AG04449 (cell line): ENCODE data around the gene TMEM40.
"Not testable (repeated sequence)": the region's sequence is repeated elsewhere in the genome, so short reads cannot be mapped to it uniquely, and the experiment has no call there.

Source experiments
- CTCF ChIA-PET: fragments of 350-600 bp; formaldehyde crosslinking; extraction: SDS; loops from one replicate; lab custom pipeline; 2021; ENCODE audit warnings: antibody characterized with exemption; lab: Yijun Ruan, JAX
- POLR2A ChIA-PET: fragments of 400-600, 350-600 bp; formaldehyde crosslinking; extraction: SDS; loops from one replicate; lab custom pipeline; 2020; ENCODE audit warnings: antibody characterized with exemption, inconsistent platforms; lab: Yijun Ruan, JAX
- DNase-seq: peaks from one replicate; pipeline ENCODE4 v3.0.0-alpha.2; 2010; ENCODE audit warnings: low read depth, low spot score
- H3K4me3 ChIP-seq: 2 replicates; pipeline ENCODE4 v1.5.1; 2011; ENCODE audit warnings: low read depth, mild to moderate bottlenecking, control low read depth, low read length
- CTCF ChIP-seq: IDR thresholded peaks from one replicate; pipeline ENCODE4 v1.5.1; 2011; ENCODE audit warnings: mild to moderate bottlenecking, moderate library complexity, low read length, control low read depth, inconsistent platforms; ENCODE audit not compliant: insufficient read depth; ENCODE audit errors: missing control alignments

Gene TMEM40

GRCh38 chr3:12730506-12731242 lies 28.4 kb downstream of the TMEM40 start:
- TF ChIP-seq CTCF: no peak
- no peak for DNase-seq
- no peak overlapping the region for H3K4me3 ChIP-seq
- POLR2A ChIA-PET: no interaction called here
- CTCF ChIA-PET: interaction anchor here (5.5 kb wide), 1 partner anchor 11 kb away, joined by 33 read pairs; no protein-coding TSS in a partner anchor

- no peak overlapping the region for H3K4me3 ChIP-seq
- CTCF ChIA-PET: interaction anchor here (5.5 kb wide), 1 partner anchor 9 kb away, joined by 33 read pairs; no protein-coding TSS in a partner anchor
- DNase-seq: no peak
- no peak for TF ChIP-seq CTCF
- POLR2A ChIA-PET: no interaction called here
Observed at GRCh38 chr3:12729051-12729651, 29.9 kb downstream of the TMEM40 start.

GRCh38 chr3:12727937-12728336 lies 31.1 kb downstream of the TMEM40 start:
- DNase-seq: no peak
- TF ChIP-seq CTCF: no peak
- ChIA-PET CTCF (interaction anchor here (5.5 kb wide), 1 partner anchor 8 kb away, joined by 33 read pairs; no protein-coding TSS in a partner anchor), POLR2A (no interaction called here)
- no peak overlapping the region for H3K4me3 ChIP-seq

GRCh38 chr3:12727481-12727880 lies 31.6 kb downstream of the TMEM40 start:
- no peak for DNase-seq
- ChIA-PET POLR2A (no interaction called here), CTCF (interaction anchor here (5.5 kb wide), 1 partner anchor 8 kb away, joined by 33 read pairs; no protein-coding TSS in a partner anchor)
- TF ChIP-seq CTCF: no peak
- H3K4me3 ChIP-seq: no peak overlapping the region

- ChIA-PET CTCF (interaction anchor here (1.0 to 1.9 kb wide), 3 partner anchors 9 to 19 kb away, joined by 4 to 7 read pairs (median 6); no protein-coding TSS in a partner anchor), POLR2A (no interaction called here)
- TF ChIP-seq CTCF: no peak
- no peak overlapping the region for H3K4me3 ChIP-seq
- no peak for DNase-seq
Observed at GRCh38 chr3:12725436-12725835, 33.6 kb downstream of the TMEM40 start.

- H3K4me3 ChIP-seq: no peak overlapping the region
- no peak for DNase-seq
- CTCF ChIA-PET: interaction anchor here (1.0 to 1.9 kb wide), 3 partner anchors 8 to 19 kb away, joined by 4 to 7 read pairs (median 6); no protein-coding TSS in a partner anchor
- no peak for TF ChIP-seq CTCF
- POLR2A ChIA-PET: no interaction called here
Observed at GRCh38 chr3:12724794-12725193, 34.3 kb downstream of the TMEM40 start.

- H3K4me3 ChIP-seq, POLR2A ChIA-PET, DNase-seq: not testable (repeated sequence)
- CTCF ChIA-PET: interaction anchor here (0.7 to 1.5 kb wide), 7 partner anchors 9 to 244 kb away, joined by 3 to 4 read pairs (median 3); no protein-coding TSS in a partner anchor
Observed at GRCh38 chr3:12723362-12723761, 35.7 kb downstream of the TMEM40 start.
